GM21825 (cell line): Measurements from ENCODE around the gene WDR43.
"Not testable (repeated sequence)": the region's sequence is repeated elsewhere in the genome, so short reads cannot be mapped to it uniquely, and the experiment has no call there.

ENCODE experiments used
- ATAC-seq: cut with Tn5 transposase; IDR thresholded peaks from one replicate; pipeline ENCODE4 v1.9.1; 2021; ENCODE audit warnings: mild to moderate bottlenecking, moderate library complexity; ENCODE audit not compliant: unreplicated experiment

The WDR43 gene

DNA sequence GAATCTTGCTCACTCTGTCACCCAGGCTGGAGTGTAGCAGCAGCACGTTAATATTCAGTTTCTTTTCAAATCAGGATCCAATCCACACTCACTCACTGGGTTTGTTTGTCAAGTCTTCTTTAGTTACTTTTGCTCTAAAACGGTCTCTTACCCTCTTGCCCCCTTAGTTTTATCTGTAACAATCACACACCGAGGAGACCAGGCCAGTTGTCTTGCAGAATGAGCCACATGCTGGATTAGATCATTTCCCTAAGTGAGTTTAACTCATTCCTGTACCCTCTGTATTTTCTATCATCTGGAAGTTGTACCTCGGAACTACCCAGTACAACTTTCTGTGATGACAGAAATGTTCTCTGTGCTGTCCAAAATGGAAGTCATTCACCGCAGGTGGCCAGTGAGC lies 65.9 kb downstream of the WDR43 start:
- no peak for ATAC-seq

DNA sequence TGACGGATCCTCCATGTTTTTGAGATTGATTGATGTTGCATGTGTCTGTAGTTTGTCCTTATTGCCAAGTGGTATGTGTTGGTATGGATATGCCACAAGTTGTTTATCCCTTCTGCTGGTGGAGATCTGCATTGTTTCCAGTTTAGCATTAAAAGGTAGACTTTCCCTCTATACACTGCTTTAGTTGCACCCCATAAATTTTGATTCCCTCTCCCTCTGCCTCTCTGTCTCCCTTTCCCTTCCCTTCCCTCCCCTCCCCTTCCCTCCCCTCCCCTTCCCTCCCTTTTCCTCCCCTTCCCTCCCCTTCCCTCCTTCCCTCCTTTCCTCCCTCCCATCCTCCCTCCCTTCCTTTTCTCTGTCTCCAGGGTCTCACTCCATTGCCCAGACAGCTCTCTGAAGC lies 68.0 kb downstream of the WDR43 start:
- no peak for ATAC-seq

DNA sequence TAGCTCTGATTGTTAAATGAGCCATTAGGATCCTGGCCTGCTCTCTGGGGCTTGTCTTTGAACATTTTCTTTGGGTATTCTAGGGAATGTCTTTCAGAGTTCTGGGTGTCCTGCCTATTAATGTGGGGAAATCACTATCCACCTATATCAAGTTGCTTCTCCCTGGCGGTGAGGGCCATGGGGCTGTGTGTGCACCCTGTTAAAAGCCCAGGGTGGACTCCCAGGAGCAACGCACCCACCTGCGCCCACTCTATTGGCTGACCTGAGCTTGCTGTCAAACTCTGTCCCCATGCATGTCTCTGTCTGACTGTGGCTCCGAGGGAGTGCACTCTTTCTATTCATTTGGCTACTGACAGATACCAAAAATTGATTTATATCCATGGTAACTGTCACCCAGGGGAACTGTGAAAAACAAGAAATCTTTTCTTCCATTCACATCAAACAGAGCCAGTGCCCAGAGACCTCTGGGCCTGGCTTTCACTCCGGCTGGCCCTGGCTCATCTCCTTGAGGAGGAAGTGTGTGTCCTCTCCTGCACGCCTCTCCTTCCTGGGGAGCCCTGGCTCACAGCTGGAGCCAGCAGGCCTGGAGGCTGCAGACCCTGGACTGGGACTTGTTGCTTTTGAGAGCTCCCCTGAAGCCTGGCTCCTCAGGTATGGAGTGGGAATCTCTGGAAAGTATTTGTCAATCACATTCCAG lies 76.1 kb downstream of the WDR43 start:
- ATAC-seq = no peak

DNA sequence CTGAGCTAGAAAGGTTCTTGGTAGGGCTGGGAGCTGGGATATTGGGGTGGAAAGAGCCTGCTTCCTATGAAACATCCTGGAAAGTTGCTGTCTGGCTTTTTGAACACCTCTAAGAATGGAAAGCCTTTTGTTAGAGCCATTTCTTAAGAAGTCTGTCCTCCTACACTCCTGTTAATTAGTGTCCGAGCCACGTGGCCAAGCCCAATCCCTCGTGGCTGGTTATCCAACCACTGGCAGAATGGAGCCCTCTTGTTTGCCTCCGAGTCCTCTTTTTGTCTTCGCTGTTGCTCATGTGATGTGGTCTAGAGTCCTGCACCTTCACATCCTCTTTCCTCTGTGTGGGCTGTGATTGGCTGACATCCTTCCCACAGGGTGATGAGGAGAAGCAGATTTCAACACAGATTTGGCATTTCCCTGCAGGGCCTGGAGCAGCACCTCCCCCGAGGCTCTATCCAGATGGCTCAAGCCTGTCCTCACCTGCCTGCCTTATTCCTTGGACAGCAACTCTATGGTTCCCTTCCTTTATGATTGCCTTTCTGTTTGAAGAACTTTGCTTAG lies 78.4 kb downstream of the WDR43 start:
- no peak for ATAC-seq

DNA sequence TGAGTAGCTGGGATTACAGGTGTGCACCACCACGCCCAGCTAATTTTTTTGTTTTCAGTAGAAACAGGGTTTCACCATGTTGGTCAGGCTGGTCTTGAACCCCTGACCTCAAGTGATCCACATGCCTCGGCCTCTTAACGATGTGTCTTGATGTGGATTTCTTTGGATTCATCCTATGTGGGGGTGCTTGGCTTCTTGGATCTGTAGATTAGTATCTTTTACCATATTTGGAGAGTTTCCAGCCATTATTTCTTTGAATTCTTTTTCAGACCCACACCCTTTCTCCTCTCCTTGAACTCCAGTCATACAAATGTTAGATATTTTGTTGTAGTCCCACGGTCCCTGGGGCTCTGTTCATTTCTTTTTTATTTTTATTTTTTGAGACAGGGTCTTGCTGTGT lies 79.8 kb downstream of the WDR43 start:
- ATAC-seq = no peak

DNA sequence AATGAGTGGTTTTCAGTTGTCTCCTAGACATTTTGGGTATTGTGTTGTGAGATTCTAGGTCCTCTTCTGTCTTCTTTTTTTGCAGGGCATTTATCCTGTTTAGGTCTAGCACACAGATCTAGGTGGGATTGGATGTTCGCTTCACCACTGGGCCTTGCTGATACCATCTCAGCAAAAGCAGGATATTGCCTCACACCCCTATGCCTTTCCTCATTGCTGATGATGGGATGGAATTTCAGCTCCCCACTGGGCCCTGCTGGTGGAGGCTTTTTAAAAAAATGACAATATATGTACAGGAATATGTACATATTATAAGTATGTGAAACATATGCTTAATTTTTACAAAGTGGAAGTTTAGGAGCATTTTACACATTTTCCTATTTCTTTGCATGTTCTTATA lies 81.2 kb downstream of the WDR43 start:
- no peak for ATAC-seq

DNA sequence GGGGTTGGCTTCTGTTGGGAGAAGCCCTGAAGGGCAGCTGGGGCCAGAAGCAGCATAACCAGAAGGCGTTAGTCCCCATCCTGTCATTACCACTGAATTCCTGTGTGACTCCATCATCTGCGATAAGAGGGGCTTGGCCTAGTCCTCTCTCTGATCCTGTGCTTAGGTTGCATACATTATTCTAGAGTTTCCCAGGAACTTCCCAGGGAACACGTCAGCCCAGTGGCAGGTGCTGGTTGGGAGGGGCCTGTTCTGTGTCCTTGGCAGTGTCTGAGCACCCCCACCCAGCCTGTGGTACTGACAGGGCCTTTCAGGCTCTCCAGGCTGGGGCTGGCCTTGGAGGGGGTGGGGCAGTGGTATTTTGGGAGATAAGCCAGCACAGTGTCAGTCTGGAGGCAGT lies 82.1 kb downstream of the WDR43 start:
- no peak for ATAC-seq

DNA sequence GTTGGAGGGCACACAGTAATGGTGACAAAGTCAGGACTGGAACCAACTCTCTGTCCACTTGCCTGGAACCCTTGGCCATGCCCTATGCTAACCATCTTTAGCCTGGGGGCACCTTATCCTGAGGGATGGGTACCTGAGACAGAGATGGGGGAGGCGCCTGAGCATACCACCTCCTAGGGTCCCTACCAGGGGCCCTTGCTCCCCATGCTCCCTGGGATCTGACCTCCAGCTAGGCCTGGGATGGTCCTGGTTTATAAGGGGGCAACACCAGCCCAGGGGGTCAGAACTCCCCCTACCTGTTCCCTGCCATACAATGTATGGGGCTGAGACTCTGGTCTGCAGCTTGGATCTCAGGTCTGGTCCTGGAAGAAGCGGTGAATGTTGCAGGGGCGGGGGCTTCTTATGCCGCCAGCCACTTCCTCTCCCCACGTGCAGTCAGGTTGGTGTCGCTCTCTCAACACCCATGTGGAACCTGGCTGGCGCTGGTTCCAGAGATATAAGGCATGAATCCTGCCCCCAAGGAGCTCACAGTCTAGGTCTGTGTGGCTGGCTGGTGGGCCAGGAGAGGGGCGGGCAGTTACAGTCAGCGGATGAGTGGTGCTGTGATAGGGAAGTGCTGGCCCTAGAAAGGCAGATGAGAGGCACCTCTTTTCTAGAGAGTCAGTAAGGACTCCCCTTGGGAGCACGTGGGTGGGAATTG lies 82.9 kb downstream of the WDR43 start:
- no peak for ATAC-seq

DNA sequence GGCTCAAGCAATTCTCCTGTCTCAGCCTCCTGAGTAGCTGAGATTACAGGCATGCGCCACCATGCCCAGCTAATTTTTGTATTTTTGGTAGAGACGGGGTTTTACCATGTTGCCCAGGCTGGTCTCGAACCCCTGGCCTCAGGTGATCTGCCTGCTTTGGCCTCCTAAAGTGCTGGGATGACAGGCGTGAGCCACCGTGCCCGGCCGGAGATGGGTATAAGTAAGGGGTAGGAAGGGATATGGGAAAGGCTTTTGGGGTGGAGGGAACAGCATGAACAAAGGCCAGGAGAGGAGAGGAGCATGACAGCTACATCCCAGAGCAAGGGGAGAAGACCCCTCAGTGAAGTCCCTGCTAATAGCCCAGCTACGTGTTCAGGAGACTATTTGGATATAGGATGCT lies 83.5 kb downstream of the WDR43 start:
- not testable (repeated sequence) for ATAC-seq

DNA sequence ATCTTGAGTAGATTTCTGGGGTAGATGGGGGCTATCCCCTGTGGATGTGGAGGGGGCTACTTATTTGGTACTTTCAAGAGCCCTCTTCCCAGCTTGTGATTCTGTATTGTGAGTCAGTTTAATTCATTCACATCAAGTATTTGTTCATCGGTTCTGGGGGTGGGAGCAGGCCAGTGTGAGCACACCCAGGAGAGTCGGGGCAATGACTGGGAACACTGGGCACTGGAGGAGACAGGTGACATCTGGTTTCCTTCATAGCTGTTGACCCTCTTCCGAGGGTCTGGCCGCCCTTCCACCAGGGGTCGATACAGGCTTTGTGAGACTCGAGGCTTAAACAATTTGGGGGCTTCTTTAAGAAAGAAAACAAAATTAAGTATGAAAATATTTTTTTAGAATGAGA lies 84.1 kb downstream of the WDR43 start:
- ATAC-seq = no peak

DNA sequence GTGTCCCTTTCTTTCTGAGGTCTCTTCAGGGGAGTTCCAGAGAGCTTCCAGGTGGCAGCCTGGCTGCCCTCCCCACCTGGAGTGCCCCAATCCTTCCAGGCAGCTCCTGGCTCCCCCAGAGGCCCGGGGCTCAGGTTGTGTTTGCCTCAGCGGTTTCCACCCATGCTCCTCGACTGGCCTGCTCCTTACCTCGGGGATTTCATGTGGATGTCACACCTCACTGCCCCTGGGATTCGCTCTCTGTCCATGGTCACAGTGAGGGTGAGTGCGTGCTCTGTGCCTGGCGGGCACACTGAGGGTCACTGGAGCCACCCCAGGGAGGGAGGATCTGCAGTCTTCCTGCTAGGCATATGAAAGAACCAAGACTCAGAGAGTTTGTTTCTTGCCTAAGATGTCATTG lies 84.6 kb downstream of the WDR43 start:
- no peak for ATAC-seq

DNA sequence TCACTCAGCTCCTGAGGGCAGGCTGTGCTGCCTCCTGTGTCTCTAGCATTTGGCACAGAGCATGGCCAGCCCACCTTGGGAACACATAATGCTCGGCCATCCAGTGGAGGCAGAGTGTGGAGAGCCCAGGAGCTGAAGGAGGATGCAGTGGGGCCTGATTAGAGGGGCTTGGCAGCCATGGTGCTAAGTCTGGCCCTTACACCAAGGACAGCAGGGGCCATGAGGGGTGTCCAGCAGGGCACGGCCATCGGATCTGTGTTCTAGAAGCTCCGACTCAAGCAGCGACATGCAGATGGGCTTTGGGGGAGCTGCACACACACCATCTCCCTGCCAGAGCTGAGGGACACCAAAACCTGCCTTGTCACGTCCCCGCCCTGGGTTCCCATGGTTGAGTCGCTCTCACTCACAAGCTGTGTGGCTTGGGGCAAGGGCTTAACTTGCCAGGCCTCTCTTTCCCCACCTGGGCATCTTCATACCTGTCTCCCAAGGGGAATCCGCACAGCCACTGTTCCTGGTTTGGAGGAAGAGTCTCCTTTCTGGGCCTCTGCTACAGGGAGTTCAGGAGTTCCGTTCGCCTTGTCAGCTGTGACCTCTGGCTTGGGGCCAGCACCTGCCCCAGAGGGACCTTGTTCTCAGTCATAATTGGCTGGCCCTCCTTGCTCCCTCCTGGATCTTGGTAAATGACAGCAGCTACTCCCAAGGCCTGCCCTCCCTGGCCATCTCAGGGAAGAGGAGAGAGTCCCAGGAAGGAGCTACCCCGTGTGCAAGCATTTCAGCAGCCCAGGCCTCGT lies 85.3 kb downstream of the WDR43 start:
- ATAC-seq = no peak

DNA sequence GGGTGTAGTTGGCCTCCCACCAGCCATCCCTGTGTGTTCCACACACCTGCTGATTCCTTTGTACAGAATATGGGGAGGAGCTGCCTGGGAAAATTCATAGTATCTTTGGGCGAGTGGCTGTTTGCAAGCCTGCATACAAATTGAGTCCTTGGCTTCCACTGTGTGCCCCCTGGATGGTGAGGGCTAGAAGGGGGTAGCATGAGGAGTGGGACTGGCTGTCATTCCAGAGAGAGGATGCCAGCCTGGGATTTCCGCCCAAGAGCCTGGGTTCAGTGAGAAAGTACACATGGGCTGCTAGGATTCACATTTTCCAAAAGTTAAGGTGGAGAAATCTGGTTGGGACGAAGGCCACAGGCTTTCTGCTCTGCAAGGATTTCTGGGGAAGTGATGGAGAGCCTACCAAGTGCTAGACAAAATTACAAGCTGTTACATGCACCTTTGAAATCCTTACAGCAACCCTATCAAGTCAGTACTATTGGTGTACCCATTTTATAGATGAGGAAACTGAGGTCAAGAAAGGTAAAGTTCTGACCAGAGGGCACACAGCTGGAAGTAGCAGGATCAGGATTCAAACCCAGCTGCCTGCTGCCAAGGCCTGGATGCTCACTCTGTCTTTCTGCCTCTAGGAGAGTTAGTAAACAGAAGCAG lies 86.0 kb downstream of the WDR43 start:
- ATAC-seq = no peak

DNA sequence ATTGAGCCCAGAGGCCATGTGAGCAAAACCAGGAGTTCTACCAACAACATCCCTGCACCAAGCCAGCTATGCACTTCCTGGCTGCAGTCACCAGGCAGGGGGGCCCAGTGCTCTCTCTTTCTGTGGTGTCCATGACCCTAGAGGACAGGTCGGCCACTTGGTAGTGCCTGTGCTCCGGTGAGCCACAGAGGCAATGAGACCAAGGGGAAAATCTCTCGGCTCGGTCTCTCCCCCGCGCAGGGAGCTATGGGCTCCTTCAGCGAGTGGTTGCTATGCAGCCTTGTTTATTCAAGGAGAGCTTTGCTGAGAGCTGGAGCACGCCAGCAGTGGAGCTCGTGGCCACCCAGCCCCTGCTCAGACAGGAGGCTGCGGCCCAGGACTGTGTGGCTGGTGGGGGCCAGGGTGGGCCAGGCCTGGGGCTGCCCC lies 86.6 kb downstream of the WDR43 start, which contains the start of gene TOGARAM2:
Gene TOGARAM2, plus strand, starts transcription at position 283 of the 426 bp plus-strand sequence. CDS start 13,537 bp downstream, outside the sequence.
- no peak for ATAC-seq

DNA sequence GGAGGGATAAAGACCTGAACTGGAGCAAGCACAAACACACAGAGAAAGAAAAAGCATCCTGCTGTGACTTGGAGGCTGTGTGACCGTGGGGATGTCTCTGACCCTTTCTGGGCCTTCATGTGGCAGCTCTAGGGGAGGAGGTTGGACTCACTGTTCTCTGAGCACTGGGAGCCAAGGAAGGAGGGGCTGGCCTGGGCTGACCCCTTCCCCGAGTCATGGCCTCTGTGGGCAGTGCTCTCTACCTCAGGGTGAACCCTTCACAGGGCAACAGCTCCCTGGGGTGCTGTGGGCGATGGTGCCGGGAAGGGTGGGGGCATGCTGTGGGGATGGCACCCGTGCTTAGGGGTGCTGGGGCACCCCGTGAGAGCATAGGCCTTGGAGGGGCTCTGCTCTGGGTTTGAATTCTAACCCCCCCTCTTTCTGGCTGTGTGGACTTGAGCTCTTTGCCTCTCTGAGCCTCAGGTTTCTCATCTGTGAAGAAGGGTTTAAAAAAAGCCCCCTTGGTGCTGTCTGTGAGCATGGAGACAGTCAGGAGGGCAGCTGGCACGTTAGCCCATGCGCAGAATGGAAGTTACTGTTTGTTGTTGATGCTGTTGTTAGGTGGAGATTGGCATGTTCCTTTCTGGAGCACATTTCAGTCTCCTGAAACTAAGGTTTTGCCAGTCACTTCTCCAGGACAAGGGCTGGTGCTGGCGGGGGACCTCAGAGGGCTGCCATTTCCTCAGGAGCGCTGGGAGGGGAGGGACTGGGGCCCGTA lies 87.3 kb downstream of the WDR43 start:
- ATAC-seq = no peak

DNA sequence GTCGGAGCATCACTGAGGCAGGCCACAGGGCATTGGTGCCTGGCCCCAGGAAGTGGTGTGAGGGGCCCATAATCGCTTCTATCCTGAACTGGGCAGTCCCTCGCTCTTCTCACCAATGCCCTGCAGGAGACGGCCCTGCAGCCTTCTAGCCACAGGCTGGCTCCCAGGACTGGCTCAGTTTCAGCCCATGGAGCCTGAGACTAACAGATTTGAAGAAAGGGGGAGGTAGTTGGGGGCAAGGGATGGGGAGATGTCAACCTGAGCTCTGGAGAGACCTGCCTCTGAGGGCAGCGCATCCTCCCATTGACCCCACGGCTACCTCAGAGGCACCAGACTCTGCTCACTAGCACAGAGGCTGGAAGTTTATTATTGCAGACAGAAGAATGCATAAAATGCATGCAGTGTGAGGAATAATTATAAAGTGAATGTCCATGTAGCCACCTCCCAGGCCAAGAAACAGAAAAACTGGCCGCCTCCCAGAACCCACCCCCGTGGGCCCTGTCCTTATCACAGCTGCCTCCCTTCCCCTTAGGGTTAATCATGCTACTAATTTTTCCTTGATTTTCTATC lies 88.0 kb downstream of the WDR43 start:
- no peak for ATAC-seq

DNA sequence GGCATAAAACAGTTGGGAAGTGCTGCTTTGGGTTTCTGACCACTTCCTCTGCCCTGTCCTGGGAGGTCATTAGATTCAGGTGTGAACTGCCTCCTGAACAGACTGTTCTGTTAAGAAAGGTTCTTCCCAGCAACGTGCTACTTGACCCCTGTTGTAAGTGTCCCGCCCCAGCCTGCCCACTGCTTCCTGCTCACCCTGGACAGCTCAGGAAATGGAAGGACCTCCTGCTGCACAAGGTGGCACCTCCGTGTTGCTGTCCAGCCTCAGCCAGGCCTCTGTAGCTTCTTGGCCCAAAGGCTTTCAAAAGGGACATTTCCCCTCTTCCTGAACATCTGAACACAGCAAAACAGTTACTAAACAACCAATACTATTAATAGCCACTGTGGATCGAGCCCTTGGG lies 92.0 kb downstream of the WDR43 start:
- ATAC-seq = no peak

DNA sequence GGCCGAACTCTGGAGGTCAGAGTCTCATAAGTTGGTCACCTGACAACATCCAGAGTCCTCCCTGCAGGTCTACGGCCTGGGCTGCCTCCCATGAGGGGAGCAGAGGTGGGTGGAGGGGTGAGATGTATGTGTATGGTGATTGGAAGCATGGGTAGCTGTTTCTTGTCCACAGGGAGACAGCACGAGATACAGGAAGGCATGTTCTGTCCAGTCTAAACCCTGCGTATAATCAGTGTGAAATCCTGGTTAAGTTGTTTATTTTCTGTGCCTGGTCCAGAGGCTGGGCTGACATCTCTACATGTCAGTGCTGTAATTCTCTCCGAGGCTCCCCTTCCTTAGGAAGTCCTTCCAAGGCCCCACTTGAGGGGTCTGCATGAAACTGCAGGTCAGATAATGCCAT lies 95.5 kb downstream of the WDR43 start:
- no peak for ATAC-seq

DNA sequence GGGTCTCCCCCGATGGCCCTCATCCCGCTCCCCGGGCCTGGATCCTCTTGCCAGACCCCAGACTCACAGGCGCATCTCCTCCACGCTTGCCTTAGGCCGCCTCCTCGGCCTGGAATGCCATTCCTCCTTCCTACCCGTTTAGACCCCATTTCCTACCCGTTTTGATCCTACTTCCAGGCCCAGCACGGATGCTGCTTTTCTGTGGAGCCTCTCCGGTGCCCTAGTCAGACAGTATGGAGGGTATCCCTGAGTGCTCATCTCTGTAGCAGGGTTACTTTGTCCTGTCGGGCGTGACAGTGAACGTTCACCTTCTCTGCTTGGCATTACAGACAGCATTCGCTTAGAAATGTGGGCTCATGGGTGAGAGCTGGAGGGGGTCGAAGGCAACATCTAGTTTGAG lies 96.0 kb downstream of the WDR43 start:
- no peak for ATAC-seq

DNA sequence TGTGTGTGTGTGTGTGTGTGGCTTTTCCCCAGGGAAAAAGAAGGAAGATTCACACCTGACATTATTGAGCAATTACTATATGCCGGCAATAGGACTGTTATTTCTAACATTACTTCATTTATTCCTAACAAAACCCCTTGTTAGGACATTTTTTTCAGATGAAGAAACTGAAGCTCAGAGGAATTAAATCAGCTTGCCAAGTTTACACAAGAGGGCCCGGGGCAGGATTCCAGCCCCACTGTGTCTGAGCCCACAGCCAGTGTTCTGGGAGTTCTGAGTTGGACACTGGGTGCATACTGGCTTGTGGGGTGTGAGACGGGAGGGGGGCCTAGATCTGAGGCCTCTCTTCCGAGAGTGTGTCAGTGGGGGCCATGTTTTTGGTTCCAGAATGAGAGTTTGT lies 96.6 kb downstream of the WDR43 start:
- no peak for ATAC-seq
